ENCODE results near the gene CDKN1A. TPM values are rescaled to one million over a fixed set of nuclear protein-coding genes. Genes with fewer than 3 reads are reported as not detected.

Gene CDKN1A
- total and polyA plus RNA-seq, 9 of the 15 experiments (the other 6 are each of a cell fraction or from before 2014, with no cell fraction given) = 0.25 to 8.1 (median 5.1) TPM

GRCh38 chr6:36660771-36661471, 17.6 kb upstream of the CDKN1A start:
- in situ Hi-C loops (cut with MboI) (no loop called here), intact Hi-C loops (cut with micrococcal nuclease) (no loop called here)
- Histone ChIP-seq H3K36me3 (ENCODE audit: control insufficient read depth, insufficient read depth, low read length) (no peaks in the 10 kb centered on the region), H3K4me2 (ENCODE audit: insufficient read depth, low read length) (peak overlapping the region; percentile 76), H2AFZ (ENCODE audit: low read depth, low read length) (peak overlapping the region; percentile 83), H3K9me3 (replicated peaks; ENCODE audit: control insufficient read depth, insufficient read depth, low read depth, low read length) (no peaks in the 10 kb centered on the region), H3K9me1 (ENCODE audit: control insufficient read depth, insufficient read depth, low read length) (no peaks in the 10 kb centered on the region), H3K9ac (ENCODE audit: insufficient read depth in 1 of 2, low read depth in 2 of 2, low read length in 2 of 2) (peak overlapping the region in 1 of 2 experiments; percentile 76), H3K79me2 (ENCODE audit: control insufficient read depth, insufficient read depth, low read length) (no peaks in the 10 kb centered on the region), H3K4me3 (peak overlapping the region; percentile 23), H3K4me1 (replicated peaks in 1 of 2; ENCODE audit: control insufficient read depth in 2 of 2, insufficient read depth in 2 of 2, low read length in 2 of 2) (peaks cover 7 to 15% of the 10 kb centered on the region in 2 experiments; a peak in 4 of 5 replicates), H4K20me1 (replicated peaks; ENCODE audit: control insufficient read depth, insufficient read depth, low read length) (peaks cover 7% of the 10 kb centered on the region; the same call in 1 of the 2 replicates), H3K27ac (ENCODE audit: extremely low read depth, low read depth, low read length) (no peak overlapping the region), H3K27me3 (ENCODE audit: control insufficient read depth in 2 of 2, insufficient read depth in 2 of 2, low read length in 2 of 2) (peaks cover 24 to 45% of the 10 kb centered on the region in 2 experiments; a peak in 4 of 5 replicates)
- no TSS peak for BruUV-seq (replicated peaks)
- FAIRE-seq (peak; percentile 72), DNase-seq (ENCODE audit: extremely low read depth in 1 of 4, low spot score in 3 of 4) (peak; percentile 90 to 99 (median 96)), ATAC-seq (peak; percentile 98)
- ChIA-PET POLR2A (interaction anchor here (0.6 to 1.1 kb wide), 4 partner anchors 18 to 130 kb away, joined by 3 to 4 read pairs (median 3); partner anchors contain the start of gene CDKN1A), CTCF (ENCODE audit: low intra/inter-chr PET ratio) (no interaction called here)
- WGBS (ENCODE audit: insufficient coverage, low coverage, missing lambda C conversion rate) = 5% methylated on average over 40 of the region's 44 CpGs
- TF ChIP-seq TRIM28 (IDR thresholded peaks at IDR 0.05) = no peak
- TF ChIP-seq TSC22D4 (tag; IDR thresholded peaks at IDR 0.05) = 0 out of 2 replicates have a peak, but pooled peaks have one; percentile 72
- TF ChIP-seq, protein P1, sequence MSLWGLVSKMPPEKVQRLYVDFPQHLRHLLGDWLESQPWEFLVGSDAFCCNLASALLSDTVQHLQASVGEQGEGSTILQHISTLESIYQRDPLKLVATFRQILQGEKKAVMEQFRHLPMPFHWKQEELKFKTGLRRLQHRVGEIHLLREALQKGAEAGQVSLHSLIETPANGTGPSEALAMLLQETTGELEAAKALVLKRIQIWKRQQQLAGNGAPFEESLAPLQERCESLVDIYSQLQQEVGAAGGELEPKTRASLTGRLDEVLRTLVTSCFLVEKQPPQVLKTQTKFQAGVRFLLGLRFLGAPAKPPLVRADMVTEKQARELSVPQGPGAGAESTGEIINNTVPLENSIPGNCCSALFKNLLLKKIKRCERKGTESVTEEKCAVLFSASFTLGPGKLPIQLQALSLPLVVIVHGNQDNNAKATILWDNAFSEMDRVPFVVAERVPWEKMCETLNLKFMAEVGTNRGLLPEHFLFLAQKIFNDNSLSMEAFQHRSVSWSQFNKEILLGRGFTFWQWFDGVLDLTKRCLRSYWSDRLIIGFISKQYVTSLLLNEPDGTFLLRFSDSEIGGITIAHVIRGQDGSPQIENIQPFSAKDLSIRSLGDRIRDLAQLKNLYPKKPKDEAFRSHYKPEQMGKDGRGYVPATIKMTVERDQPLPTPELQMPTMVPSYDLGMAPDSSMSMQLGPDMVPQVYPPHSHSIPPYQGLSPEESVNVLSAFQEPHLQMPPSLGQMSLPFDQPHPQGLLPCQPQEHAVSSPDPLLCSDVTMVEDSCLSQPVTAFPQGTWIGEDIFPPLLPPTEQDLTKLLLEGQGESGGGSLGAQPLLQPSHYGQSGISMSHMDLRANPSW (CRISPR knock-in tag; IDR thresholded peaks at IDR 0.05) = no peak
- no peak for TF ChIP-seq ZNF354B (CRISPR knock-in tag; IDR thresholded peaks at IDR 0.05)
- TF ChIP-seq HOXB6 (CRISPR knock-in tag; IDR thresholded peaks at IDR 0.05; ENCODE audit: borderline replicate concordance) = no peak
- no peak for TF ChIP-seq ZNF696 (CRISPR knock-in tag; conservative IDR thresholded peaks at IDR 0.05)
- TF ChIP-seq NELFE (IDR thresholded peaks at IDR 0.05; ENCODE audit: insufficient read depth, insufficient read length) = no peak
- peak; percentile 67; the same call in 1 of the 2 replicates for TF ChIP-seq NR2F6 (CRISPR knock-in tag; IDR thresholded peaks at IDR 0.05)
- TF ChIP-seq STAT5A (IDR thresholded peaks at IDR 0.05; ENCODE audit: borderline replicate concordance, low read length) = no peak
- peak; percentile 85 for TF ChIP-seq SMARCA5 (IDR thresholded peaks at IDR 0.05)
- TF ChIP-seq MITF (IDR thresholded peaks at IDR 0.05) = 0 out of 2 replicates have a peak, but pooled peaks have one; percentile 31
- no peak for TF ChIP-seq MAFK (IDR thresholded peaks at IDR 0.05; ENCODE audit: low read length)

Measured in K562 (cell line).